Suppressor macrophage treated with lipopolysaccharide for 4 hours (primary cell): ENCODE results near the gene RNF144A.

Source experiments
- DNase-seq: peaks from one replicate; pipeline ENCODE4 v3.0.0-alpha.2; 2020

RNF144A gene

GRCh38 chr2:6909431-6910385 is 7.5 kb upstream of the RNF144A start:
- DNase-seq: no peak

- no peak for DNase-seq
These were observed 5.5 kb upstream of the RNF144A start for GRCh38 chr2:6911721-6912120.

DNA sequence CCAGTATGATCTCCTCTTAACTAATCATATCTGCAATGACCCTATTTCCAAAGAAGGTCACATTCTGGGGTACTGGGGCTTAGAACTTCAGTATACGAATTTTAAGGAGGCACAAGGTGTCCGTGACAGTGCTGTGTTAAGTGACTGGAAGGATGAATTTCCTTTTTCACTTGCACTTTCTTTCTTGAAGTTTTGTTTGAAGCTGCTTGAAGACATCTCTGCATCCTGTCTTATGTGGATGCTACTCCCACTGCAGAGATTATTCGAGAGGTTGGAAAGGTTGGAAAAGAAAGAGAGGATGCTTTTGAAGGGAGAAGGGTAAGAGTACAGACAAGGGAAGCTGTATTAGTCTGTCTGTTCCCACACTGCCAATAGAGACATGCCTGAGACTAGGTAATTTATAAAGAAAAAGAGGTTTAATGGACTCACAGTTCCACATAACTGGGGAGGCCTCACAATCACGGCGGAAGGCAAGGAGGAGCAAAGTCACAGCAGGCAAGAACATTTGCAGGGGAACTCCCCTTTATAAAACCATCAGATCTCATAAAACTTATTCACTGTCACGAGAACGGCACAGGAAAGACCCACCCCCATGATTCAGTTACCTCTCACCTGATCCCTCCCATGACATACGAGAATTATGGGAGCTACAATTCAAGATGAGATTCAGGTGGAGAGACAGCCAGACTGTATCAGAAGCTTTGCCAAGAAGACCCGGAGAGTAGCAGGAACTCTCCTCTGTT is 3.6 kb upstream of the RNF144A start:
- DNase-seq: no peak

- DNase-seq: no peak
These were observed 2.4 kb upstream of the RNF144A start for GRCh38 chr2:6914828-6915227.

DNA sequence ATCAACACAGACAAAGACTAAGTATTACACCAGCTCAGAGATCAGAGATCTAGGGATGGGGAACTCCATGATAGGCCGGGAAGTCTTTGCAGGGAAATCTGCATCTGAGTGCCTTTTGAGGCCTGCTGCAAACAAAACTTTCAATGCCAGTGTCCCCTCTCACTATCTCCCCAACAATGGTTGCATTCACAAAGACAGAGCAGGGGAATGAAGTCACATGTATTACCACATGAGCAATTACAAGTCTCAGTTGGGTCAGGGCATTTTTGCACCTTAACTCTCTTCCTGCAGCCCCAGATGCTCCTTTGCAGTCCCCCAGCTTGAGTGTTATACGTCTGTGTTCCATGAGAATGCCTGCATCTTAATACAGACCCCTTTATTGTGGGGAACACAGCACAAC is 1.8 kb upstream of the RNF144A start:
- DNase-seq: no peak

GRCh38 chr2:6916224-6916623 is 988 bp upstream of the RNF144A start:
- DNase-seq: no peak

DNA sequence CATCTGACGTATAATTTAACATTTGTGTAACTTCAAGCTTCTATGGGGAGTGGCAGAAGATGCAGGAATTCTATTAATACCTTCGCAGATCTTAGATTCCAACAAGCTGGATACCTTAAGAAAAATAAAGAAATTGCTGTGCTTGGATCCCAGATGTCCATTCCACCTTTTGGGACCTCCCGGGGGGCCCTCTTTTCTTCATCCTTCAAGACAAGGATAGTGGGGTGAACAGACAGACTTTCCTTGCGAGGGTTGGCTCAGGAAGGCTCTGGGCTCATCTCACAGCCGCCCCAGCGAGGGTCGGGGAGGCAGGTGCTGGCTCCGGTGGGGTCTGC is 509 bp upstream of the RNF144A start:
- no peak for DNase-seq

GRCh38 chr2:6917761-6918421 is 679 bp downstream of the RNF144A start:
- no peak for DNase-seq

GRCh38 chr2:6919901-6920742 is 2.9 kb downstream of the RNF144A start:
- no peak for DNase-seq

DNA sequence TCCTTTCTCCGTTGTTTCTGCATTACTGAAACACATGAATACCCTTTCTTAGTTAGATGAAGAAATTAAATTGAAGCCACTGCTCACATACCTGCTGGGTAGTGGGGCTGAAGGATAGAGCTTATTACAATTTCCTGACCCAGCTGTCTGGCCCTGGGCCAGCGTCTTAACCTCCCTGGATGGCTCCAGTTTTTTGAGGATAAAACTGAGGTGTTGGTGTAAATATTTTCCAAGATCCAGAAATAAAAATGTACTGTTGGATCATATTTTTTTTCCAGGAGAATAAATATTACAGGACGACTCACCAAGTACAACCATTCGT is 3.5 kb downstream of the RNF144A start:
- DNase-seq: no peak

DNA sequence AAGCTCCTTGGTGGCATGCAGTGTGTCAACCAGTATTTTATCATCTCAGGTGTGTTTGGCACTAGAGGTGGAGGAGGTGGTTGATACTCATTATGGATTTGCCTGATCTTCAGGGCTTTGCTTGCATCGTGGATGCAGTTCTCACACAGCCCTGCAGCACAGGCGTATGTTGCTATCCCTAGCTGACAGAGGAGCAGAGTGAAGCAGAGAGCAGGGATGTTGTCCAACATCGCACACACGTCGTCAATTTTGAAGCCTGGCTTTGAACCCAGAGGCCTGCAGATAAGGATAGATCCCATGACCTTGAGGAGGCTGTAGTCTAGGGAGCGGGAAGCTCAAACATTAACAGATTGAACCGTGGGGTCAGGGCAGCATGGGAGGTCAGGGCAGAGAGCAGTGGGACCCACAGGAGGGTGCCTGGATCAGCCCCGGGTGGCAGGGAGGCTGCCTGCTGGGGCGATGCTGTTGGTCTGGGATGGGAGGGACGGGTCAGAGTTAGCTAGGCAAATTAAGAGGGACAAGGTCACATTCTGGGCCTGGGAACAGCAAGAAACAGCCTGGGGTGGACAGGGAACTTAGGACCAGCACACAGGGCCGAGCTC is 4.2 kb downstream of the RNF144A start:
- no peak for DNase-seq

DNA sequence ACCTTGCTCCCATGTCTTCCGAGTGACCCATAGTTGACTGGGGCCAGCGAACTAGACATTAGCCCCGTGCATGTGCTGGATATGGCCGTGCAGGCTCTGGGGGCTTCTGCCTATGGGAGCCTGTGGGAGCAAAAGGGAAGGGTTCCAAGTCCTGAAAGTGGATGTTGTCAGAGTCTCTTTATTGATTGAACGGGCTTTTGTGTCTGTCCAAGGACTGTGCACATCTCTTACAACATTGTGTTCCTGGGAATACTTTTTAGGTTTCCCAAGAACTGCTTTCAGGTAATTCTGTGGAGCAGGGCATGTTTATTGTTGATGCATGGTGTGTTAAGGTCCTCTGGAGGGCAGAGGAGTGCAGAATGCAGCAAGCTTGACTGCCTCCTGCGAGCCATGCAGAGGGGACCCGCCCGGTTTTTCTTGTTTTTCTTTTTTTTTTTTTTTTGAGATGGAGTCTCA is 5.0 kb downstream of the RNF144A start:
- DNase-seq: no peak

- no peak for DNase-seq
These were observed 6.1 kb downstream of the RNF144A start for GRCh38 chr2:6923319-6923718.

- no peak for DNase-seq
These were observed 7.1 kb downstream of the RNF144A start for GRCh38 chr2:6924101-6924923.

- no peak for DNase-seq
These were observed 7.8 kb downstream of the RNF144A start for GRCh38 chr2:6924924-6925409.

GRCh38 chr2:6926071-6926732 is 9.0 kb downstream of the RNF144A start:
- no peak for DNase-seq

- no peak for DNase-seq
These were observed 10.0 kb downstream of the RNF144A start for GRCh38 chr2:6927186-6927585.

GRCh38 chr2:6927753-6928152 is 10.5 kb downstream of the RNF144A start:
- no peak for DNase-seq

DNA sequence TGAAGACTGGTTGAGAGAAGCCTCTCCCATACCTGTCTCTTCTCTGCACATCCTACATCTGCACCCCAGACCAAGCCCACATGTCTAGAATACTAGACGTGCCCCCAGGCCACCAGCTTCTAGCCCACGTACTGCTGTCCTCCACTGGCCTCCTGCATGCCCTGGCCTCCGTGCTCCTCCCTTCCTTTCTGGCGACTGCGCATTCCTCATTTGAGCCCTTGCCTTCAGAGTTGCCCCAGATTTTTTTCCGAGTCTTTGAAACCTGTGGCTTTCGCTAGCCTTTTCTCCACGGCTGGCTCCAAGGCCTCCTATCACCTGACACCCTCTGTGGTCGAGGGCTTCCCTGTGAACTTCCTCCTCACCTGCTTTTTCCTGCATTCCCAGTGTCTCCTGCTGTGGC is 11.2 kb downstream of the RNF144A start:
- DNase-seq: no peak

GRCh38 chr2:6929196-6929819 is 12.1 kb downstream of the RNF144A start:
- DNase-seq: no peak
